ENCODE data around the gene IRAK4.
A peak's percentile ranks its signal among the peaks of the same experiment; 100 is the strongest.

The IRAK4 gene

DNA sequence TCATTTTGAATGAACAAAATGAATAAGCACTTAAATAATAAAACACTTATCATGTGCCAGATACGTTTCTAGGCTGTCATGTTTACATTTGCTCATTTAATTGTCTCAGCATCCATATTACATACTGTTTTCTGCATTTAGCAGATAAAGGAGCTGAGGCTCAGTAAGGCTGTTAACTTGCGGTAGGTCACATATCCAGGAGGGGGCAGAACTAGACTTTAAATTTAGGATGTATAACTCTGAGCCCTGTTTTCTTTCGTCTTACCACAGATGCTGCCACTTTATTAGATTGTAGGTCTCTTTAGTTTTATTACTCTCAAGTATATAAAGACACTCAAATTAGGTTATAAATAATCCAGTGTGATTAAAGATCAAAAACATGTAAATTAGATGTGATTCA lies 17.7 kb downstream of the IRAK4 start:
- DNase-seq: peak; percentile 10 to 43

DNA sequence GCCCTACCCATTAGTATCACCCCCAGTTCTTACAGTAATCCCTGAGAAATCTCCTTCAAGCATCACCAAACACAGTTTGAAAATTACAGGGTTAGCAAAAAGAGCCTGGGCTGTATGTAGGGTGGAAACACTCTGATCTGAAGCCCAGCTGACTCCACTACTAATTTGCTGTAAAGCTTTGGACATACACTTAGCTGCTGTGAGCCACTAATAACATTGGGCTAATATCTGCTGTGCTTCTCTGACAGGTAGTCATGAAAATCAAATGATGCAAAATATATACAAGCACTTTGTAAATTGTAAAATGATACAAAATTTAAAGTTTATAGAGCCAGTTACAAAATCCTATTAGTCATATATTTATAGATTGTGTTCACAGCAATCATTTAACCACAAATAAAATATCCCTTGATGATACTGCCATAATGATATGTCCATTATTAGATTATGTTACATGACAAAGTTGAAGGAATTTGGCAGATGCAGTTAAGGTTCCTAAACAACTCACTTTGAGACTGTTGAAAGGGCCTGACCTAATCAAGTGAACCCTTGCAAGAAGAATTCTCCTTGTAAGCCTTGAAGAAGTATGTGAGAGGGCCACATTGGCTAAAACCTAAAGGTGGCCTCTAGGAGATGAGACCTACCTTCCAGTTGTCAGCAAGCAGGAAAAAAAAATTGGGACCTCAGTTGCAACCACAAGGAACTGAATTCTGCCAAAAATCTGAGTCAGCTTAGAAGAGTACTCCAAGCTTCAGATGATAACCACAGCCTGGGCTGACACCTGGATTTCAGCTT lies 28.3 kb downstream of the IRAK4 start:
- DNase-seq: no peak

GRCh38 chr12:43789941-43790340 lies 31.2 kb downstream of the IRAK4 start:
- no peak for DNase-seq

DNA sequence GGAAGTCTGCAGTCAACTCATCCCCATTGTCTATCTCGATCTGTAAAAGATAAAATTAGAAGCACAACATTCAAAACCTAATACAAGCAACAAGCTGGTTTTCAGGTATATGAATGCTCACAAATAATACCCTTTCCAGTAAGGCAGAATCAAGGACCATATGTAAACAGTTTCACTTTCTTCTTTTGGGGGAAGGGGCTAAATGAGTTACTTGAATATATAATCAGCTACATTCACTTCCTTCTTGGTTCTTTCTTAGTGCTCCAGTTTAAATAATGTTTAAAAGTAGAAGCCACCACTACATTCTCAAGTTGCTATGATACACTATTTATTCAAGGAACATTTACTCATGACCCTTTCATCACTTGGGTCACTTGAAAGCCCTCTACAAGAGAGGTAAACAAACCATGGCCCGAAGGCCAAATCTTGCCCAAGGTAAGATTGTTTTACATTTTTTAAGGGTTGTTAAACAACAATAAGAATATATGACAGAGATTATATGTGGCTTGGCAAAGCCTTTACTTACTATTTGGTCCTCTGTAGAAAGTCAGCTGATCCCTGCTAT lies 37.0 kb downstream of the IRAK4 start:
- no peak for DNase-seq

DNA sequence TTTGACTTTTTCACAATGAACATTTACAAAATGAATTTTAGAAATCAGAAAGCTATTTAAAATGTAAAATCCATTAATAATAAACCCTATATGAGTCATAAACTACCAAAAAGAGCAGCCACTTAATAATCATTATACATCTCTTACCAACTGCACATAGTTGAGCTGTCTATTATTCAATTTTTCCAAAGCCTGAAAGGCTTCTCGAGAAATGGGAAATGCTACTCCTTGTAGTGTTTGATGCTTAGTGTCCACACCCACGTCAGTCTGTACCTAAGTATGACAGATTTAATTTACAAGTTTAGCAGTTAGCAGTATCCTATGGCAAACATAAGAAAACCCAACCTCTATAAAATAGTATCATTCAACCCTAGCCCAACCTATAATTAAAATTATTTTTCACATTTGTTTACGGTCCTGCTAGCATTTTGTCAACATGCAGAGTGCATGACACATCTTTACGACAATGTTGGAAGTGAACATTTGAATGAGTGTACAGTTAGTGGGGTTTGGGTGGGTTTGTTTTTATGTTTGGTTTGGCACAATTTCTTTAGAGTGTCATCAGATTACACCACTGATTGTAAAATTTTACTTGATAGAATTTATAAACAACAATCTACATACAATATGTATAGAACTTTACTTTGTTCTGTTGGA lies 38.9 kb downstream of the IRAK4 start:
- no peak for DNase-seq

- DNase-seq: peak in 1 of 2 donors; percentile 22
These were observed 46.6 kb downstream of the IRAK4 start for GRCh38 chr12:43805149-43805859.

GRCh38 chr12:43805860-43806736 lies 47.3 kb downstream of the IRAK4 start, which contains the start of gene TWF1:
TWF1 (minus strand) TSS chr12:43806317; CDS start chr12:43806245, 72 bp downstream.
- DNase-seq: peak; percentile 84 to 85

GRCh38 chr12:43806737-43807072 lies 48.0 kb downstream of the IRAK4 start:
- DNase-seq: no peak

DNA sequence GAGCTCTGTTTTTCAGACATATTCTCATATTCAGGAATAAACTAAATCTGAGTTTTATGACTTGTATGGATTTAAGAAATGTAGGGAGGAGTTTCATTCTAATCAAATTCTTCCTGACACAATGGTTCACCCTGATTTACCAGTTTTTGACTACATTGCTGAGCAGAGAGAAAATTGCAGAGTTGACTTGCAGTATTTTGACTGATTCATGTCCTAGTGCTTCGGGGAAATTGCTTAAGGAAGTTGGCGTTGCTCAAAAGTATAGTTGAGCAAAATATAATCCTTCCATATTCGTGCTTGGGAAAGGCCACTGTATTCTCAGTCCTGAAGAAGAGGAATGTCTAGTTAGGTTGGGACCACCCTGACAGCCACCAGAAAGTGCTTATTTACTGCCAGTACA lies 48.6 kb downstream of the IRAK4 start:
- no peak for DNase-seq

- no peak for DNase-seq
These were observed 53.3 kb downstream of the IRAK4 start for GRCh38 chr12:43812057-43812456.

DNA sequence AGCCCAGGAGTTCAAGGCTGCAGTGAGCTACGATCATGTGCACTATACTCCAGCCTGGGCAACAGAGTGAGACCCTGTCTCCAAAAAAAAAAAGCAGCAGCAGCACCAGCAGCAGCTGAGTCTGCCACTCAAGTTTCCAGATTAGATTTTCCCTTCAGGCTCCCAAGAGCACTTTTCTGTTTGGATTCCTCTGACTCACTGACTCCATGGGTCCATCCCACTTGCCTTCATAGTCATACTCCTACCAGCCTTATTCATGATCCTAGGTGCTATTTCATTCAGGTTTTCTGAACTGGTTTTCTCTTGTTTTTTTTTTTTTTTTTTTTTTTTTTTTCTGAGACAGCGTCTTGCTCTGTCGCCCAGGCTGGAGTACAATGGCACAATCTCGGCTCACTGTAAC lies 54.2 kb downstream of the IRAK4 start:
- DNase-seq: no peak

DNA sequence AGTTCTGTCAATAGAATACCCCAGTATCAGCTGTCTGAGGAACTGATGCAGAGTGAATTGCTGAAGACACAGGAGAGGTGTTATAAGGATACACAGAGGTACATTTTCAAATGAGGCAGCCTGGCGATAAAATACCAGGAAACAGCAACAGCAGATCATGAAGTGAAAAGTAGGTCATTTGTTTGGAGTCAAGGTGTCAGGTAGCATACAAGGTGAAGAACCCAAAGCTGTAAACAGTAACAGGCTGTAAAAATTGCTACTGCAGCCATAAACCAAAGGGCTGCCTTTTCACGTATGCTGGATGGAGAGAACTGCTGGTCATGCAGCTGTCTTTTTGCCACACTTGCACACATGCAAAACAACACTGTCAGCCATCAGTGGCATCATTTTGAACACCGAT lies 56.7 kb downstream of the IRAK4 start:
- no peak for DNase-seq

GRCh38 chr12:43816168-43816567 lies 57.4 kb downstream of the IRAK4 start:
- DNase-seq: no peak

- DNase-seq: no peak
These were observed 65.5 kb downstream of the IRAK4 start for GRCh38 chr12:43824207-43824775.

DNA sequence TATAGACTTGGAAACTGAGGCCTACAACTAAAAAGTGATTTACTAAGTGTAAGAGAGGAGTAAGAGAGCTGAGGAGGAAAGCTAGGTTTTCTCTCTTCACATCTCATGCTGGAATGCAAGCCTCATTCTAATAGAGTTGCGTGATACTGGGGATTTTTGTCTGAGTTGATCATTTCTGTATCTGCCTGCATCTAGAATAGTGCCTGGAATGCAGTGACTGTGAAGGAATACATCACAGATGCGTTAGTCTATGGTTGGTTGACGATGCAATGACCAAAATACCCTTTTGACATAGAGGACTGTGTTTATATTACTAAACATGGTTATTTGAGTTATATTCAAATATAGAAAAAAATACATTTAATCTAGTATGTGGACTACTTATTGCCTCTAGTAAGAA lies 67.9 kb downstream of the IRAK4 start:
- no peak for DNase-seq

GRCh38 chr12:43827093-43827492 lies 68.3 kb downstream of the IRAK4 start:
- DNase-seq: no peak

DNA sequence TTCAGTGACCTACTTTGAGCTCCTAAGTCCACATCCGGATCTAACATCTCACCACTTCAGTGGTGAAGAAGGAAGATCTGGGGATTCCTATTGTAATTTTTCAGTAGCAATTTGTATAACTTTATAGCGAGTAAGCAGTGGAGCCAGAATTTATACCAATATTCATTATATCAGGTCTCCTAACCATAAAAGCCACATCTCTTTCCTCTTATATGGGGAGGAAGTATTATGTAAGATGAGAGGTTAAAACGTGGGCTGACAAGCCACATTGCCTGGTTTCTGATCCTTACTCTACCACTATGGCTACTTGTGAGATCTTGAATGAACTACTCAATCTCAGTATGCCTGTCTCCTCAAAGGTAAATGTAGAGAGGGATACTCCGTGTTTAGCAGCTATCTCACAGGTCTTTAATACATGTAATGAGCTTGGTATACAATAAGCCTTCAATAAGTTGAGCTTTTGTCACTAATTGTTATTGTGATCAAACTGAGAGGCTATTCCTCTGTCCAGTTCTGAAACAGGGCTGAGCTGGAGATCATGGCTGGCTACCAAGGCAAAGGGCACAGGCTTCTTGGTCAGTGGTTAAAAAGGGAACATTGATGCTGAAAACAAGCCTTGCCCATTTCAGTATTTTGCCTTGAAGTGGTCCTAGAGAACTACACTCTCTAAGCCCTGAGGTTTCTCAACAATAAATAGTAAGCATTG lies 73.9 kb downstream of the IRAK4 start:
- DNase-seq: peak in 1 of 2 donors; percentile 22

- peak in 1 of 2 donors; percentile 10 for DNase-seq
These were observed 76.5 kb downstream of the IRAK4 start for GRCh38 chr12:43835264-43835655.

DNA sequence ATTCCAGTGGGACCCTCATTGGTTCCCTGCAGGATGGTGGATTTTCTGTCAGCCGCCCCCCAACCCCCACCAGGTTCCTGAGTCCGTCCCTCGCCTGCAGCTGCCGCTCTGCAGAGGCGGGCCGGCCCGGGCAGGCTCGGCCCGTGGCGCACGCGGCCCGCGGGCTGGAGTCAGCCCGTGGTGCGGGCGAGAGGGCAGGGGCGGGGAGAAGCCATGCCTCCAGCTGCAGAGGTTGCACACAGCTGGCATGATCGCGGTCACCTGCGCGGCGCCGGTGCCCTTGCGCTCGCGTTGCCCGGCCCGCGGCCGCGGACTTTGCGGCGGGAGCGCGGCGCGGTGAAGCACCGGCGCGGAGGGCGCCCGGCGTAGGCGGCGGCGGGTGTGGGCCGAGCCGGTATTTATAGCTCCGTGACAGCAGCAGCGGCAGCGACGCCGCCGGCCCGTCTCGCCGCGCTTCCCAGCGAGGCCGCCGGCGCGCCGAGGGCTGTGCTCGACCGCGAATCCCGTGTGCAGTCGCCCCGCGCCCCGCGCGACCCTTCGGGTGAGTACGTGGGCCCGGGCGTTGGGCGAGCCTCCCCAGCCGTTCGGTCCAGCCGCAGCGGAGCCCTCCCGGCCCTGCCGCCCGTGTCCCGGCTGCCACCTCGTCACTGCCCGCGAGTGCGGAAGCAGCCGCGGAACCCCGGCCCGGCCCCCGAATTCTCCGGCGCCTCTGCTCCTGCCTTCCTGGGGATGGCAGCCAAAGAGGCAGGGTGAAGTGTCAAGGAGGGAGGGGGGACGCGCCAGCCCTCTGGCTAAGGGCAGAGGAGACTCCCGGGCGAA lies 77.1 kb downstream of the IRAK4 start, which contains the start of gene TMEM117:
TSS of gene TMEM117 (plus strand) at position 426 of the 819 bp plus-strand sequence.
- peak; percentile 52 to 65 for DNase-seq

DNA sequence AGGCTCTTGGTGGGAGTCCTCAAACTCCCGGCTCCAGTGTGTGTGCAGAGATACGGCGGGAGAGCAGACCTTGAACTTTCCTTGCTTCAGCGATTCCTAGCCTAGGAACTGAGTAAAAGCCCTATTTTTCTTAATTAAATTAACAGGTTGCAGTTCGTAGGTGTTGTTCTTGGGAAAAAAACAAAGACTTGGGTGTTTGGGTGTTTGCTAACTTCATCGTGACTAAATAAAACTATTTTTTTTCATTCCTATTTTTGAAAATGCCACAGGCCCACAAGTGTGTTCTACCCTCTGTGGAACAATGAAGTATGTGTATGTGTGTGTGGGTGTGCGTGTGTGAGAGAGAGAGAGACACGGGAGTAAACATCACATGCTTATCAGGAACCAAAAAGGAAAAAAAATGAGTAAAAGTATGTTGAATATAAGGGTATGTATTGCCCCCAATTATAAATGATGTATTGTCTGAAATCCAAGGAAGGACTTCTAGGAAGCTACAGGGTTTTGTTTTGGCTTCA lies 77.8 kb downstream of the IRAK4 start:
- peak in 1 of 2 donors; percentile 21 for DNase-seq

Measured in CD4-positive, alpha-beta T cell treated with Interleukin-1 beta for 1 hour (primary cell).